ENCODE results near the gene KCNMA1.

The KCNMA1 gene

DNA sequence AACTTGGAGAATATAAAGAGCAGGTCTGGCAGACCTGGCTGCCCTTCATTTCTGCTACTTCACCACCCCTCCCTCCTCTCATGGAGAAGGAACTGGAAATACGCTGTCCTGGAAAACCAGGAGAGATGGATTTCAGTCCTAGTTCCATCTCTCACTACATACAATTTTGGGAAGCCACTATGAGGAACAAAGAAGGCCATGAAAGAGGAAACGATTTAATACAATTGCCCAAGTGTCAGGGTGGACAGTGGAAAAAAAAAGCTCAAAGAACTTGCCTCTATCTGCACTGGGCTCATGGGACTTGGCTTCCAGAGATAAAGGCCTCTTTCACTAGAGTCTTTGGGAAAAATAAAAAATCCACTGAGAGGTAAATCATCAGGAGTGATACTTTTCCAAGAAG is 561.7 kb downstream of the KCNMA1 start:
- no peak for DNase-seq (ENCODE audit: low read depth)

- DNase-seq (ENCODE audit: low read depth): no peak
These were observed 563.4 kb downstream of the KCNMA1 start for GRCh38 chr10:77074104-77074624.

GRCh38 chr10:77073663-77073960 is 564.0 kb downstream of the KCNMA1 start:
- DNase-seq (ENCODE audit: low read depth): no peak

DNA sequence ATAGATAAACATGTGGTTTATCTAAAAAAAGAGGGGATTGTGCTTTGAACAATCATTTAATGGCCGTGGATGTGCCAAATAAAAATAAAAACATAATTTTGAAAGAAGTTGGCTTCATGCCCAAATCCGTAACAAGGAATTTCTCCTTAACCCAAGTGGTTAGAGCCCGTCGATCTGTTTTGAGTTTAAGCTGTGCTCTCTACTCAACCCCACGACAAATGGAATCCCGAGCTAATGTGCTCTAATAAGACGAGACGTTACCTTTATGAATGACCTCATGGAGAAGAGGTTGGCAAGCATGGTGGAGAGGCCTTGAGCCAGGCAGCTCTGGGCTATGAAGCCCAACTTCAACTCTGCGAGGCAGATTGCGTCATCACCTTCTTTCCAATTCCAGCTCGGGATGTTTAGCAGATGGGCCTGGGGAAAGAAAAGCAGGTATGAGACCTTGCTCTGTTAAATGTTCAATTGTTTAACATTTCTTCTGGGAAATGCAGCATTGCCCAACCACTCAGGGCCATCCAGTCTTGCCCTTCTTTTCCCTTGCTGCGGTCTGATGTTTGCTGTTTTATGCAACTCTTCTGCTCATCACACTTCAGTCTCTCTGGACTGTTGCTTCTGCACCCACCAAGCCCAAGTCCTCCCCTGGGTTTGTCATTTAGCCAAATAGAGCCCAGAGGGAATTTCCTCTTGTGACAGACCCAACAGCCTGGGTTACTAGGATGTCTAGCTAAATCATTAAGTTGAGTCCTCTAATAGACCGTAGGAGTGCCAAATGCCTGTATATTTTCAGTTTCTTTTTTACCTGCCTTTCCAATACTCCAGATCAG is 564.6 kb downstream of the KCNMA1 start:
- no peak for DNase-seq (ENCODE audit: low read depth)

- DNase-seq (ENCODE audit: low read depth): no peak
These were observed 565.2 kb downstream of the KCNMA1 start for GRCh38 chr10:77072361-77072835.

DNA sequence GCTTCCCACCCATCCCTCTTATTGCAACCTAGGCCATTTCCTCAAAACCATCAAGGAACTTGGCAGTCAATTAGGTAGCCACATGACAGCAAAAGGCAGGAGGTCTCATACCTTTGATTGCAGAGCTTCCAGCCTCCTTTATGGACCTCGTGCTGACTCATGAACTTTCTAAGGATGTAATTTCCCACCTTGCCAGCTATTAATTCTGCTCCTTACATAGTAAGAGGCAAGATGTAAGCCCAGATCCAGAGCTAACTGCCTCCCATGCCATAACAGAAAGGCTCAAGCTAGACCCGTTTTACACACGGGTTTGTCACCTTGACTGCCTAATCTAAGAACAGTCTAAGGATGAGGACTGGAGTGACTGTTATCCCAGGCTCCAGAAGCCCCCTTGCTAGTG is 565.7 kb downstream of the KCNMA1 start:
- DNase-seq (ENCODE audit: low read depth): no peak

- no peak for DNase-seq (ENCODE audit: low read depth)
These were observed 566.6 kb downstream of the KCNMA1 start for GRCh38 chr10:77071001-77071511.

DNA sequence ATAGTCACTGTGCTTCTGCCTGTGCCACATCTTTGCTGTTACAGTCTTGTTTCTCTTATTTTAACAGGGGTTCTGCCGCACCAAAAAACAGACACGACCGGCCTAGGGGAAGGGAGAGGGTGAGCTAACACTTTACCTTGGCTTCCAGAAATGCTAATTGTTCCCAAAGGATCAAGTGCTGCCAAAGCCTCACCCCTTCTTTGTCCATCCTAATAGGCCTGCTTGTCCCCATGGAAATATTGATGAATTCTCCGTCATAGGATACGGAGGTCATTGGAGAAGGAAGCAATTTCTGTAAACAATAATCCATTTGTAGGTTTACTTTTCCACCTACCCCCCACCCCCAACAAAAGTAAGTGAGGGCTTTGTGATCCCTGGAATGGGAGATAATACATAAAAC is 567.3 kb downstream of the KCNMA1 start:
- DNase-seq (ENCODE audit: low read depth): no peak

GRCh38 chr10:77068969-77069368 is 568.6 kb downstream of the KCNMA1 start:
- DNase-seq (ENCODE audit: low read depth): no peak

- DNase-seq (ENCODE audit: low read depth): no peak
These were observed 569.3 kb downstream of the KCNMA1 start for GRCh38 chr10:77068272-77068671.

DNA sequence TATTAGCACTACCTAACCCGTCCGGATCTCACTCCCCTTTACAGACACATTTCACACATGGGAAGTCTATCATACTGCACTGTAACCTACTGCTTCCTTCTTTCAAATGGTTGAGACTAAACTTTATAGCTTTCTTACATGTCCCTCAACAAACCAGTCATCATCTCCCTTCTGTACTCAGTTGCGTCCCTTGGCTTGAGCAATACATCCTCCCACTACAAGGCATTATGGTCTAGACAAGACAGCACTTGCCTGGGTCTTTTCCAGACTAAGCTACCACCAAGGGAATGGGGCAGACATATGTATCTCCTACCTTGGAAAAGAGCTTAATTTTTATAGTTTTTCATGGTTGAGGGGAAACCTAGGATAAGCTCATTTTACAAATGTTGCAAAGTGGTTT is 575.2 kb downstream of the KCNMA1 start:
- DNase-seq (ENCODE audit: low read depth): no peak

DNA sequence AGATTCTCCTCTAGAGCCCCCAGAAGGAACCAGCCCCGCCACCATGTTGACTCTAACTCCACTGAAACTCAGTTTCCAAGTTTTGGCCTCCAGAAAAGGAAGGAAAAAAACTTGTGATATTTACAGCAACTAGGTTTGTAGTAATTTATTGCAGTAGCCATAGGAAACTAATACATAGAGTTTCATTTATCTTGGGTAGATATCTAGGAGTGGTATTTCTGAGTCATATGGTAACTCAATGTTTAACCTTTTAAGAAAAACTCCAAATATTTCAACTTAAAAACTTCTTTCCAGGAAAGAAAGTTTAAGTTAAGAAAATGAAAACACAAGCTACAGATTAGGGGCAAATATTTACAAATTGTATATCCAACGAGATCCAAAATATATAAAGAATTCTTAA is 576.7 kb downstream of the KCNMA1 start:
- no peak for DNase-seq (ENCODE audit: low read depth)

- no peak for DNase-seq (ENCODE audit: low read depth)
These were observed 581.0 kb downstream of the KCNMA1 start for GRCh38 chr10:77056650-77057049.

DNA sequence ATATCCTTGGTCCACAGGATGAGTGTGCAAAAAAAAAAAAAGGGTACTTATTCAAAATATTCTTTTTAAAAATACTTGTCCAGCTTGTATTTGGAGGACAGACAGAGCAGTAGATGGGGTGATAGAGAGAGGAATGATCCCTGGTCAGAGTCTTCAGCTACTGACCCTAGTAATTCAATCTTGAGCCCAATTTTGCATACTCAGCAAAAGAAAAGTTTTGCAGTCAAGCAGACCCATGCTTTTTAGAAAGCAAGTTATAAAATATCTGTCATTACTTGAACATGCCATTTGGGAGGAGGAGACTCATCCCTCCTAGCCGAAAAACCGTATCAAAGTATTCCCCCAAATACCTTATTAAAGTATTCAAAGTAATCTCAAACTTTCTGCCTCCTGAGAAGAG is 585.0 kb downstream of the KCNMA1 start:
- DNase-seq (ENCODE audit: low read depth): no peak

DNA sequence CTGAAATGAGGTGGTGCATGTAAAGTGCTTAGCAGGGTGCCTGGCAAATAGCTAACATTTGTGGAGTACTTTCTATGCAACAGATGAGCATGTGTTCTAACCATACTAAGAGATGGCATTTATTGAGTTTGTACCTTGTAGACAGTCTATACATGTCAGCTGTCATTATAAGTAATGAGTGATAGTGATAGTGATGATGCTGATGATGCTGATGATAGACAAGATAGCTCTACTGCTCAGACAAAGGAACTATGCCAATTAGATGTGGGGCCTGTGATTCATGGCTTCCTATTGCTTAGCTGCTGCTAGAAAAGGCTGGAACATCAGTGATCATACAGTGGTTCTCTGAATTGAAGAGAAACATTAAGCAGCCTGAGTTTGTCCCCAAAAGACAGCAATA is 585.8 kb downstream of the KCNMA1 start:
- DNase-seq (ENCODE audit: low read depth): no peak

- DNase-seq (ENCODE audit: low read depth): no peak
These were observed 587.7 kb downstream of the KCNMA1 start for GRCh38 chr10:77049896-77050295.

DNA sequence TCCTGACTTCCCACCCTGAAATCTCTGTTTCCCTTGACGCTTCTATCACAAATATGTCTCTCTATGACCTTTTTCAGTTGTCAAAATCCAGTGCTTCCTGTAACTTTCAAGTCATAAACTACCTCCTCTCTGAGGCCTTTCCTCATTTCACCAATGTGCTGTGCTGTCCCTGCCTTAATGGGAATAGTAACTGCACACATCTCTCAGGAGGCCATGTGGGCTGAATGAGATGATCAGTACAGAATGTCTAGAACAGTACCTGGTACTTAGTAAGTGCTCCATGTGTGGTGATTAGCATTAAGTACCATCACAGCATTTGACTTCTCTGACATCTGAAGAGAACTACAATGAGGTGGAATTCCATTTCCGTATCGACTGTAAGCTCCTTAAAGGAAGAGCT is 588.5 kb downstream of the KCNMA1 start:
- no peak for DNase-seq (ENCODE audit: low read depth)

GRCh38 chr10:77045085-77045484 is 592.5 kb downstream of the KCNMA1 start:
- no peak for DNase-seq (ENCODE audit: low read depth)

- no peak for DNase-seq (ENCODE audit: low read depth)
These were observed 594.2 kb downstream of the KCNMA1 start for GRCh38 chr10:77043420-77043763.

DNA sequence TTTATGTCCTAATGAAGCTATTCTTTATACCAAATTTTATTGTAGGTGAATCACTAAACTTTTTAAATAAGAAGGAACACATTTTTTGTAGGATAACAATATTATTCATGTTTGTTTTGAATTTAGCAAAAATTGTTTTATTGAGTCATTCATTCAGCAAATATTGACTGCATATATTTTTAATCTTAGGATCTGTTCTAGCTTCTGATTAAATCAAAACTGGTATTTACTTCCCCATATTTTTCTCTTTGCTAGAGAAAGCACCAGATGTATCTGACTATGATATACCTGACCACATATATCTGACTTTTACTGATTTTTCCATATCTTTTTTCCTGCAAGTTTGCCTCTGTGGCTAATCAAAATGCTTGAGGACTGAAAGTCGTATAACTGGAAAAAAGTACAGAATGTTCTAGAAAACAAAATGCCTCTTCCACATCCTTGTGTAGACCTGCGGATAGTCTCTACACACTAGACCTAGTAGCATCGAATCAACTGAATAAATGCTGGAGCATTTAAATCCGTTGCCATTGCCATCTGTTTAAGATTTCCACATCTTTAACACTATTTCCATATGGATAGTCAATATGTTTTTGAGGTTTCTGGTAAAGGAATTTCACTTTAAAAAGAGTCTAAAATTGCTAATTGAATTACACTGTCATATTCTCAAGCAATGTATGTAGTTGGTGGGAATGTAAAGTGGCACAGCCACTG is 594.7 kb downstream of the KCNMA1 start:
- no peak for DNase-seq (ENCODE audit: low read depth)

- DNase-seq (ENCODE audit: low read depth): no peak
These were observed 595.9 kb downstream of the KCNMA1 start for GRCh38 chr10:77041636-77042258.

GRCh38 chr10:77038407-77038806 is 599.2 kb downstream of the KCNMA1 start:
- no peak for DNase-seq (ENCODE audit: low read depth)
